HG03354 (cell line): ENCODE results near the gene FGGY.

Experiments used
- ATAC-seq: cut with Tn5 transposase; IDR thresholded peaks from one replicate; pipeline ENCODE4 v1.9.1; 2021; ENCODE audit warnings: mild to moderate bottlenecking; ENCODE audit not compliant: unreplicated experiment, poor library complexity, severe bottlenecking

The FGGY gene

GRCh38 chr1:59404796-59405195, 107.9 kb downstream of the FGGY start:
- no peak for ATAC-seq

GRCh38 chr1:59406437-59407164, 109.7 kb downstream of the FGGY start:
- ATAC-seq, result no peak

GRCh38 chr1:59408608-59409240, 111.8 kb downstream of the FGGY start:
- no peak for ATAC-seq

- no peak for ATAC-seq
These were observed 112.7 kb downstream of the FGGY start for GRCh38 chr1:59409549-59409948.

GRCh38 chr1:59409986-59410385, 113.1 kb downstream of the FGGY start:
- peak; percentile 53 for ATAC-seq

GRCh38 chr1:59410457-59410856, 113.6 kb downstream of the FGGY start:
- peak; percentile 35 for ATAC-seq

- ATAC-seq, result no peak
These were observed 114.3 kb downstream of the FGGY start for GRCh38 chr1:59411147-59411546.

GRCh38 chr1:59412718-59413326, 115.9 kb downstream of the FGGY start:
- no peak for ATAC-seq

- ATAC-seq, result no peak
These were observed 116.4 kb downstream of the FGGY start for GRCh38 chr1:59413327-59413720.

- no peak for ATAC-seq
These were observed 117.7 kb downstream of the FGGY start for GRCh38 chr1:59414406-59415133.

GRCh38 chr1:59415286-59415850, 118.5 kb downstream of the FGGY start:
- ATAC-seq, result no peak

- no peak for ATAC-seq
These were observed 119.0 kb downstream of the FGGY start for GRCh38 chr1:59415881-59416280.

- ATAC-seq, result no peak
These were observed 120.5 kb downstream of the FGGY start for GRCh38 chr1:59417406-59417805.

GRCh38 chr1:59418363-59419144, 121.7 kb downstream of the FGGY start:
- no peak for ATAC-seq

GRCh38 chr1:59419361-59420140, 122.7 kb downstream of the FGGY start:
- ATAC-seq, result no peak

- no peak for ATAC-seq
These were observed 124.5 kb downstream of the FGGY start for GRCh38 chr1:59421232-59421920.

GRCh38 chr1:59422921-59423575, 126.2 kb downstream of the FGGY start:
- ATAC-seq, result no peak

- ATAC-seq, result no peak
These were observed 130.3 kb downstream of the FGGY start for GRCh38 chr1:59427155-59427554.
